GM19025 (cell line): ENCODE data around the gene CNPPD1.

Source experiments
- ATAC-seq: cut with Tn5 transposase; IDR thresholded peaks from one replicate; pipeline ENCODE4 v1.9.1; 2021; ENCODE audit warnings: mild to moderate bottlenecking, low read depth, moderate library complexity; ENCODE audit not compliant: unreplicated experiment

The CNPPD1 gene

GRCh38 chr2:219176818-219177551 lies at the start of gene CNPPD1:
CNPPD1 (minus strand) TSS chr2:219176925; CDS start chr2:219176828, 97 bp downstream.
- peak; percentile 62 for ATAC-seq

GRCh38 chr2:219225350-219225749 lies 48.6 kb upstream of the CNPPD1 start:
- ATAC-seq: no peak

- ATAC-seq: no peak
Measured at GRCh38 chr2:219223831-219224610, 47.3 kb upstream of the CNPPD1 start.

- no peak for ATAC-seq
Measured at GRCh38 chr2:219221957-219222518, 45.3 kb upstream of the CNPPD1 start.

GRCh38 chr2:219220652-219221402 lies 44.1 kb upstream of the CNPPD1 start:
- no peak for ATAC-seq

GRCh38 chr2:219219784-219220532 lies 43.2 kb upstream of the CNPPD1 start:
- no peak for ATAC-seq

GRCh38 chr2:219218732-219219701 lies 42.3 kb upstream of the CNPPD1 start, which contains the start of gene ABCB6:
ABCB6 (minus strand) TSS chr2:219218958; CDS start chr2:219218673, 285 bp downstream.
- peak; percentile 74 for ATAC-seq

- peak; percentile 9 for ATAC-seq
Measured at GRCh38 chr2:219218217-219218731, 41.5 kb upstream of the CNPPD1 start.

GRCh38 chr2:219216535-219216915 lies 39.8 kb upstream of the CNPPD1 start:
- no peak for ATAC-seq

GRCh38 chr2:219215871-219216534 lies 39.3 kb upstream of the CNPPD1 start:
- no peak for ATAC-seq

GRCh38 chr2:219214786-219215185 lies 38.1 kb upstream of the CNPPD1 start:
- ATAC-seq: no peak

- no peak for ATAC-seq
Measured at GRCh38 chr2:219214141-219214540, 37.4 kb upstream of the CNPPD1 start.

- ATAC-seq: no peak
Measured at GRCh38 chr2:219213486-219214071, 36.9 kb upstream of the CNPPD1 start.

GRCh38 chr2:219213026-219213415 lies 36.3 kb upstream of the CNPPD1 start:
- ATAC-seq: no peak

- no peak for ATAC-seq
Measured at GRCh38 chr2:219210886-219211362, 34.2 kb upstream of the CNPPD1 start.

- no peak for ATAC-seq
Measured at GRCh38 chr2:219210196-219210885, 33.6 kb upstream of the CNPPD1 start.
